Stimulated activated CD4-positive, alpha-beta T cell treated with anti-CD3 and anti-CD28 coated beads, Interleukin-12 subunit alpha, Interleukin-12 subunit beta, amount 100 ng/mL, for 24 hours (primary cell): ENCODE data around the gene GPSM1.

Source experiments
- DNase-seq, 2 experiments: peaks; one replicate each; pipeline ENCODE4 v3.0.0-alpha.2; 2020; ENCODE audit warnings: low read depth in 2 of 2

Gene GPSM1

DNA sequence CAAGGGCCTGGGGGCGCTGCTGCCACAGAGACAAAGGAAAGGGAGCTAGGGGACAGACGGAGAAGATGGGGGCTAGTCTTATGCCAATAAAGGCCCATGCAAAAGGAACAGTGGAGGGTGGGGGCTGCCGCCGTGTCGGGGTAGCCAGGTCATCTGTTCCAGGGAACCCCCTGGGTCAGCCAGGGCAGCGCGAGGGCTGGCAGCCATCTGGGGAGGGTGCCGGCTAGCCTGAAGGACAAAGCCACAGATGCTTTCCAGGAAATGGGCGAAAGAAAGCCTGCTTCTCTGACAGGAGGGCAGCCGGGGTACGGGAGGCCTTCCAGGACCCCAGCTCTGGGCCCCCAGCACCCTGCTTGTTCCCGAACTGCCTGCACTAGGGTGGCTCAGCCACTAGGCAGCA lies 47.8 kb downstream of the GPSM1 start:
- DNase-seq = no peak

DNA sequence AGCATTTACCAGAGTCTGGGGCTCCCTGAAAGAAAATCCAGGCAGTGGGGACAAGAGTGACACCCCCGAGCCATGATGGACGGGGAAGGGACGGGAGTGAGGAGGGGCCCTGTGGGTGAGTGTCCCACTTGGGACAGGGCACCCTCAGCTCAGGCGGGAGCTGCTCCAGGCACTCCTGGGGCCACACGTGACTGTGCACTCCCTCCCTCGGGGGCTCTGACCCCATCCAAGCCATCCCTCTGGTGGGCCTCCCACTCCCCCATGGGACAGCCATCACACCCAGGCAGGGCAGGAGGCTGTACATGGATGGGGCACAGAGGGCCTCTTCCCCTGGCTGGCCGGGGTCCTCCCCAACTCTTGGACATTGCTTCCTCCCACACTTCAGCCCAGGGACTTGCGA lies 49.1 kb downstream of the GPSM1 start:
- DNase-seq = no peak

DNA sequence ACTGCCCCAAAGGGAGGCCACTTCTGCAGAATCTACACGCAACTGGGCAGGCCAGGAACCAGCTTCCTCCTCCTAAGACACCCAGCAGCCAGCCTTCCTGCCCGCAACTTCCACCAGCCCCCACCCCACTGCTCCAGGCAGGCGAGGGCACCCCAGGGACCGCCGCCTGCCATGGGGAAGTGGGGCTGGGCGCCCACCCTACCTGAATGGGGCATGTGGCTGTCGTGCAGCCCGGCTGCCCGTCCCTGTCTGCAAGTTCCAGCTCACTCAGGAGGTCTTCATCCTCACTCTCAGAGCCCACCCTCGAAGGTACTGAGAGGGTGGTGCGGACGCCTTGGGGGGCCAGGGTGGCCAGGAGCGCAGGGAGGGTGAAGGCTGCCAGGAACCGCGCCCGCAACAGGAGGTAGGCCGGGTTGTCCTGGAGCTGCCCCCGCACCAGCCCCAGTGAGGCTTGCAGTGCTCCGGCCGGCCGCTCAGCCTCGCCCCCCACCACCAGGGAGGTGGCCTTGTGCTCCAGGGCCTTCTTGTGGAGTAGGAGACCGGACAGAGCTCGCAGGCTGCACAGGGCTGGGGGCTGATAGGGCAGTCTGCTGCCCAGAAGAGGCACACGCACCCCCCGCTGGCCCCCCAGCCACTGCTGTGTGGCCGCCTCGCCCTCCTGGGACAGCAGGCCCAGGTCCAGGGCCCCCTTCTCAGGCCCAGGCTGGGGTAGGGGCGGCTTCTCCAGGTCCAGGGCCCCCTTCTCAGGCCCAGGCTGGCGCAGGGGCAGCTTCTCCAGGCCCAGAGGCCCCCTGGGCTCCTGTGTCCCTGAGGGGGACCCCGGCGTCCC lies 50.2 kb downstream of the GPSM1 start:
- no peak for DNase-seq

DNA sequence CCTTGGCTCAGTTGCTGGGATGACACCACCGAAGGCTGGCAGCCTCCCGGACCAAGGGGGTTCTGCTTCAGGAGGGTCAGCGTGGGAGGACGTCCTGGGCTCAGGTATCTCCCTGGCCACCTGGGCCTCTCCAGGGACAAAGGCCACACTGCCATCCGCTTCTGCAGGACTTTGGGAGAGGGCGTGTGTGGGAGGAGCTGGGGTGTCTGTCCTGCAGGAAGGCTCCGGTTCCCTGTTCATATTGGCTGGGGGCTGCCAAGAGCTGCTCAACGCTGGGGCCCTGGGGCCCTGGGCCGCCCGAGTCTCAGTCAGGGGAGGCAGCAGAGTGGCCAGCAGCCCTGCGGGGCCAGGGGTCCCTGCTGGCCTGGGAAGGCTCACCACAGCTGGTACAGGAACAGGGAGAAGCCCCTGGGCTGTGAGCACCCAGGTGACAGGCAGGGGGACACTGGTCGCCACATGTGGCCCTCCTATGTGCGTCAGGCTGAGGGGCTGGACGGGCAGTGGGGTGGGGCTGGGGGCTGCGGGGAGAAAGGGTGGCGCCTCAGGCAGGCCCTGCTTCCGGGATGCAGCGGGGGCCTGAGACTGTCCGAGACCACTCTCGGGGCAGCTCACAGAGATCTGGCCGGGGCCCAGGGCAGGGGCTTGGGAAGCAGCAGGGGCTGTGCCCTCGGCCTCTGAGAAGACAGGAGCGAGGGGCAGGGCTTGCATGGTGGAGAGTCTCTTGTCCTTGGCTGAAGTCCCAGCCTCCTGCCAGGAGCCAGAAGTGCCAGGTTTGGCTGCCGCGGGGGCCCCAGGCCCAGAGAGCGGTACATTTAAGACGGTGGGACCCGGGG lies 51.0 kb downstream of the GPSM1 start:
- no peak for DNase-seq

DNA sequence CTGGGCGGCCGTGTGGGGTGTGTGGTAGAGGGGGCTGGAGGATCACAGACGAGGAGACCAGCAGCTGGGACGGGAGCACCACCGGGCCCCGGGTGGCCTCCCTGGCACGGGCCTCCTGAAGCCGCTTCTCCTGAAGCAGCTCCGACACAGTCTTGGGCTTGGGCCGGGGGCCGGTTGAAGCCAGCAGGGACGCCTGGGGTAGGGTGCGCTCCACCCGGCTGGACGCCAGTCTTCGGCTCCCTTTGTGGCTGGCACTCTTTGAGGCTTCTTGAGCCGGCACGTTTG lies 51.6 kb downstream of the GPSM1 start:
- no peak for DNase-seq

DNA sequence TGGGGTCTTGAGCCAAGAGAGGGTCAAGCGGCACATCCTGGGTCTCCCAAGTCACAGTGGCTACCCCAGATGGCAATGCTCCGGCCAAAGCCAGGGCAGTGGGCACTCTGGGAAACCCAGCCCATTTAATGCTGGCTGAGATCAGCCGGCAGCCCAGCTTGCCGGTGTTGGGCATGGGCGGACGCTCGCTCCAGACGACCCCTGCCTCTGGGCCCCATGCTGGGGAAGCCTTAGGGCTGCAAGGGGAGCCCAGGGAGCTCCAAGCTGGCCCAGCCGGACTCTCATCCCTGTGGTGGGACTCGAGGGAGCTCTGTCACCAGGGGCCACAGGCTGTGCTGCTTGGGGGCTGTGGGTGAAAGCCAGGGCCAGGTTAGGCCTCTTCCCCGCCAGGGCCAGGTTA lies 52.1 kb downstream of the GPSM1 start:
- no peak for DNase-seq

DNA sequence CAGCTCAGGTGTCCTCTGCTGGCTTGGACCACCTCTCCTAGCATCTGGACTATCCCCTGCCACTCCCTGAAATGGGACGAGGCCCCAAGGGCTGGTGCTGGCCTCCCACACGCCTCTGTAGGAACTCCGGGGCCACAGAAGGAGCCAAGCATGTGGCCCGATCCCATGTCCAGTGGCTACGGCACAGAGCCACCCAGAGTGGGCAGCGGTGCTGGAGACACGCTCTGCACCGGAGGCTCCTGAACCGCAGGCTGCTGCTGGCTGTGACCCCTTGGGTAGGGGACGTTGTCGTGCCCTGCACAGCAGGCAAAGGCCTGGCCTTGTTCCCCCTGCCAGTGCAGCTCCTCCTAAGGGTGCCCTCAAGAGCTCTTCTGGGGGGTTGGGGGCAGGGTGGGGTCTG lies 52.6 kb downstream of the GPSM1 start:
- DNase-seq = no peak

DNA sequence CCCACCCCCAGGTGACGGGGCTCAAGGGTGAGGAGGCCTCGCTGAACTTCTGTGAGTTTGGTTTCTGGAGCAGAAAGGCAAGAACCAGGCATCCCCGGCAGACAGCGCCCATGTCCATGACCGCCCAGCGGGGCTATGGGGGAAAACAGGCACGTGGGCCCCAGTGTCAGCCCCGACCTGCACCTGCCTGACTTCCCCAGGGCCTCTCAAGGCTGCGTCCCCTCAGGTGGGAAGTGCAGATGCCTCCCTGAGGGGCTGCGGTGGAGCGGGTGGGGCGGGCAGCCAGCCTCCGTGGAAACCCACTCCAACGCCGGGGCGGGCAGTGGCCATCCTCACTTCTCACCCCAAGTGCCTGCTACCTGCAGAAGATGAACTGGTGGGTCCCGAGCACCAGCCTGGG lies 53.0 kb downstream of the GPSM1 start:
- no peak for DNase-seq

DNA sequence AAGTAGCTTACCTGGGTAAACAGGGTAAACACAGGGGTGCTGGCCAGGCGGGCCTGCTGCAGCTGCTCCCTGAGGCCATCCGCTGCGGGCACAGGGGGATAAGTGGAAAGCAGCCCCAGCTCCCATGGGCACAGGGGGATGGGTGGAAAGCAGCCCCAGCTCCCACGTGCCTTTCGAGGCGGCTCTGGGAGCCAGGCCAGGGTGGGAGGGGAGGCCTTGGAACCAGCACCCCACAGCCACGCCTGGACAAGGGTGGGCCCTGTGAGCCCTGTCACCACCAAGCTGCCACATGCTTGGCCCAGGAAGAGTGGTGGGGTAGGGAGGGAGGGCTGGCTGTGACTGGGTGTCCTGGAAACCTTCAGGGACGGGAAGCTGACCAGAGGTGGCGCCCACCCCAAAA lies 54.0 kb downstream of the GPSM1 start:
- no peak for DNase-seq

DNA sequence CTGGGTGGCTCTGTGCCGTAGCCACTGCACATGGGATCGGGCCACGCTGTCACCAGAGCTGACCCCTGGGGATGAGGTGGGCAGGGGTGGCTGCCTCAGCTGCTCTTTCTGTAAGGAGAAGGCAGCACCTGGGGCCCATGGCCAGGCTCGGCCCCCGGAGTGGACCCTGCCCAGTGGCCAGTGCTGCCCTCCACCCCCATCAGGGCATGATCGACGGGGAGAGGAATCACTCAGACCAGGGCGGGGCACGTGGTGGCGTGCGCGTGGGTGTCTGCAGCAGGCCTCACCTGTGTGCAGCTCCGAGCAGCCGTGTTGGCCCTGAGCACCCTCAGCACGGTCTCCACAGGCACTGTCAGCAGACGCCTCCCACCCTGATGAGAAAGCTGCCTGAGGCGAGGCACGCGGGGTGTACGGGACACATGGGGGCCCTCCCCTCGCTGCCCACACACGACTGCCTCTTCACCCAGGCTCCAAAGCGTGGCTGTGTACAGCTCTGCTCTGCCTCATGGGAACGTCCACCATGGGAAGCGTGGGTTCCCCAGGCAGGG lies 54.7 kb downstream of the GPSM1 start:
- no peak for DNase-seq

DNA sequence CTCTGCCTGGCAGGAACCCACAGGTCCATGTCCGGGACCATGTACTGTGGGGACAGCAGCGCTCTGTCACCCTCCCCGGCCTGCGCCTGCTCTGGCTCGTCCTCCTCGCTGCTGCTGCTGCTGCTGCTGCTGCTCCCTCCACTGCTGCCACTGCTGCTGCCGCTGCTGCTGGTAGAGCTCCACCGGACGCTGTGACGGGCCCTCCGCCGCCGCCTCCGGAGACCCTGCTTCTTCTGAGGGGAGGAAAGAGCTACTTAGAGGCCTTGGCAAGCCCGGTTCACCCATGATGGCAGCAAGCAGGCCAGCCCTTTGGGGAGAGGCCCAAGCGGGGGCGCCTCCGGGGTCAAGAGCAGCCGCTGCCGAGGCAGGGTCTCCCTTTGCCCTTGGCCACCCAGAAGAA lies 56.1 kb downstream of the GPSM1 start:
- DNase-seq = no peak

DNA sequence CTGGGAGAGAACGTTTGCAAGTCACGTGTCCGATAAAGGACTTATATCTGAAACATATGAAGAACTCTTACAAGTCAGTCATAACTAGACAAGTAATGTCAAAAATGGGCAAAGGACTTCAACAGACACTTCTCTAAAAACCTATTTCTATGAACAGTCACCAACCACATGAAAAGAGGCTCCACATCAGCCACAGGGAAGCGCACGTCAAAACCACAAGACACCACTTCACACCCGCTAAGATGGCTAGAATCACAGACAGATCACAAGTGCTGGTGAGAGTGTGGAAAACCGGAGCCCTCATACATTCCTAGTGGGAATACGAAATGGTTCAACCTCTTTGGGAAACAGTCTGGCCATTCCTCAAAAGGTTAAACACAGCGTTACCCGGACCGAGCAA lies 57.7 kb downstream of the GPSM1 start:
- DNase-seq = no peak

DNA sequence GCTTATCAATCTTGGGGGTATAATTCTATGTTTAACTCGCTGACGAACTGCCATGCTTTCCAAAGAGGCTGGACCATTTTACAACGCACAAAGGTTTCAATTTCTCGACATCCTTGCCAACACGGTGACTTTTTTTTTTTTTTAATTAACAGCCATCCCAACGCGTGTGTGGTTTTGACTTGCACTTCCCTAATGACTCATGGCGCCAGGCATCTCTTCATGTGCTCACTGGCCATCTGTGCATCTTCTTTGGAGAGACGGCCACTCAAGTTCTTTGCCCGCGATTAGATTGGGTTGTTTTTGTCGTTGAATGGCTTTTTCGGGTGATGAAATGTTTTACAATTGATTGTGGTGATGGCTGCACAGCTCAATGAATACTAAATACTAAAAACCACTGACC lies 58.7 kb downstream of the GPSM1 start:
- DNase-seq = no peak

DNA sequence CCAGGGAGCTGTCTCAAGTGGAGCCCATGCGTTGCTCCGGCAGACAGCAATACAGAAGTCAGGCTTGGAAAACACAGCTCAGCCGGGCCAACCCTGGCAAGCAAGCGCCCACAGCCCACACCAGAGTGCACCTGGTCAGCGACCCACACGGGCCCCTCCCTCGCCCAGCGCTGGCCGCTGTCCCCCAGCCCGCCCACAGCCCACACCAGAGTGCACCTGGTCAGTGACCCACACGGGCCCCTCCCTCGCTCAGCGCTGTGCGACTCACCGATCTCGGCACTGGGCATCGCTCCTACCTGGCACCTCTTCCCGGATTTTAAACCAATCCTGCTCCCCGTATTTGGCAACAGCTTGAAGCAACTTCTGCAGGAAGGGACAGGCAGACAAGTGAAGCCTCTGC lies 59.9 kb downstream of the GPSM1 start:
- no peak for DNase-seq

DNA sequence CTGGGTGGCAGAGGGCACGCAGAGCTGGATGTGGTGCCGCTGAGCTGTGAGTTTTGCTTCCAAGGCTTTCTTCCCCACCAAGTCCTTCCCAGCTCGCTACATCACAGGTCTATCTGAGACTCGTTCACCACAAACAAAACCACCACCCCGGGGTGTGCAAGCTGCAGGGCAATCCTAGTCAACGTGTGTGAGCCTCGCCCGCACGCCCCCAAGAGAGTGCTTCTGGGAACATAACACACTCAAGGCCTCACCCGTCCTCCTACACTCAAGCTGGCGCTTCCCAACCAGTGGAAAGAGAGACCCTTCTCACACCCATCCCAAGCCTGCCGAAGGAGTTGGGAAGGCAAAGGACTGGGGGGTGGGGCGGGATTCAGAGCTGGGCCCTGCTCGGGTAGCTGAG lies 62.1 kb downstream of the GPSM1 start:
- no peak for DNase-seq

DNA sequence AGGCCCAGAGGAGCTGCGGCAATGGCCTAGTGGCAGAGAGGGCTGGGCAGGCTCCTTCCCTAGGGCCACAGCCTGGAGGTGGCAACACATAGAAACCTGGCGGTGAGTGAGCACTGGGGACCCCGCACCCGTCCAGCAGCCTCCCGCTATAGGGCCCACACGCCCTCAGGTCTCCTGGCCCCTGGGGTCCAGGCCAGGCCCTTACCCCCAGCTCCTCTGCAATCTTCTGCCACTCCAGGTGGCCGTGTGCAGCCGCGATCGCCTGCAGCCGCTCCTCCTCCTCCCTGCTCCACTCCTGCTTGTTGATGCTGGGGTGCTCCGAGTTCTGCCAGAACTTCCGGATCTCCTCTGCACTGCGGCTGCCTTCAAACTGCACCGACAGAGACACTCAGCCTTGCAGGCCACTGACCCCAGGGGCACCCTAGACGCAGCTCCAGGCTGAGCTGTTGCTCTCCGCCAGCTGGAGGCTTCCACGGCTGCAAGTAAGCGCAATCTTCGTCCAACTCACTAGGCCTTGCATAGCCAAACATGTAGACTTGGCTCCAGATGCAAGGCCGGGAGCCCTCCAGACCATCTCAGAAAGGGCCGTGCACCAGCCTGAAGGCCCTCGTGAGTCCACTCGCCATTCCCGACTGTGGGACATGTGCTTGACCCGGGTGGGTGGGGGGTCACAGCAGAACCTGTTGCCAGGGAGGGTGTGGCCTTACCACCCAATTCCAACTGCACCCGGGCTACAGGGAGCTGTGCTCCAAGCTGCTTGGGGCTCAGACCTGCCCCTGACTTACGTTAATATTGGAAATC lies 64.6 kb downstream of the GPSM1 start:
- DNase-seq = no peak

DNA sequence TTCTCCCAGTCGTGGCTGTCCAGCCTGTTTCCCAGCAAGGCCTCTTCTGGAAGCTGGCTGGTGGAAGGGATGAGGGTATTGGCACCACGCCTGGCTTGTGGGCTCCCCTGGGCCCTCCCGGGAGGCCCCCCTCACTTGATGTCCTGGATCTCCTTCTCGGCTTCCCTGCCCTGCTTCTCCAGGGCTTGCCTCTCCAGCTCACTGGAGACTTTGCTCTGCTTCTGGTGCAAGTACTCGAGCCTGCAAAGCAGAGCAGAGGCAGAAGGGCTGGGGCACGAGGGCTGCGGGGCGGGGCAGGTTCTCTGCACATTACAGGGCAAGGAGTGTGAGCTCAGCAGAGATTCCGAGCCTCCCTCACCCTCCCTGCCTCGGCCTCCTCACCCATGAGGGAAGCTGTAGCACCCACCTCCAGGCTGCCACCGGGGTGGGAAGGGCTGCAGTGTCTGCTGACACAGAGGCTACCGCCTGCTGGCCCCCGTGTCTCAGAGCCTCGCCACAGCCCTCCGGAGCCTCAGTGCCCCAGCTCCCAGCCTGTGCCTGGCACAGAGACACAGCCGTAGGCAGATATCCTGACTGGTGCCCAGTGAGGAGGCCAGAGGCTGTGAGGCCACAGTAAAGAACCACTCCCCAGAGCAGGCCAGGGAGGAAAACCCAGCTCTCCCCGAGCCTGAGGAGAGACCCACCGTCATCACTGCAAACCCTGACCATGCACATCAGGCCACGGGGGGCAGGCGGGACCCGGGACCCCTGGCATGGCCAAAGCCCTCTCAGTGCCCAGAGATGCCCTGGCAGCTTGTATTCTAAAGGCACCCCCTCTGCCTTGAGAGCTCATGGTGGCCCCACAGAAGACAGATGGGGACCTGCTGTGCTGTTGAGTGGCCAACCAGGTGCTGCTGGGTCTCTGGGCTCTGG lies 65.5 kb downstream of the GPSM1 start:
- no peak for DNase-seq

DNA sequence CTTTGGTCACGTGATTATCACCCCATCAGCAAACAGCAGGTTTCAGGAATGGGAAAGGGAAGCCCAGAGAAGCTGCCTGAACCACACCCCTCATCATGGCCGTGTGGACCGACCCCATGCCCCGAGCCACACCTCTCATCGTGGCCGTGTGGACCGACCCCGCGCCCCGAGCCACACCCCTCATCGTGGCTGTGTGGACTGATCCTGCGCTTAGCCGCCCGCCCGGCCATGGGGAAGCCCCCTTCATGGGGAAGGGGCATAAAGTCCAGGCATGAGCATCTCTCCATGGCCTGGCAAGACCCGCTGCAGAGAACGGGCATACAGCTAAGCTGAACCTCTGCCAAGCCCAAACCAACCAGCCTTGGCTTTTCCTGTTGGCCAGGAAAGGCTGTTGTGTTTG lies 66.2 kb downstream of the GPSM1 start:
- DNase-seq = no peak

DNA sequence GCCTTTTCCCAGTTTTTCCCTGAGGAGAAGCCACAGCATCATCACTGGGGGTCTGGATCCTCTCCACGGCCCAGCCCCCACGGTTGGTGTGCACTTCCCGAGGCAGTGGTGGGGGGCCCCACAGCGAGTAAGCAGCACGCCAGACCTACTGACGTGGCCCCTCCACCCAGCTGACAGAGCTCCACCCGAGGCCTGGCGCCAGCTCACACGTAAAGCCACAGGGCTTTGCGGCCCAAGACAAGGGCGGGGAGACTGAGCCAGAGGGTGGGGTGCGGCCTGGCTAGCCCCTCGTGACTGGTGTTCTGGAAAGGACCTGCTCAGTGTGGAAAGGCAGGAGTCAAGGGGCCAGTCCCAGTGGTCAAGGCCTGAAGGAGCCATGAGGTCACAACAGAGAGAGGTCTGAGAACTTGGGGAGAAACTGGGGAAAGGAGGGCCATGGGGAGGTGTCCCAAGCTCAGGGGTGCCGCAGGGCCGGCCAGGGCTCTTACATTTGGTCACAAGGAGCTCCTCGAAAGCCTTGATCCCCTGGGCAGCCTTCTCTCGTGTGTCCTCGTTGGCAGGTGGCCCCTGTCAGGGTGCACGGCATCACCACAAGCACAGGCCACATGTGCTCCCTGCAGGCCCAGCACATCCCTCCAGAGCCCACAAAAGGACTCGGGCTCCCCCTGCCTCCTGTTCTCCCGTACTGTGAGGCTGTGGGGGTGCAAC lies 67.1 kb downstream of the GPSM1 start:
- no peak for DNase-seq

DNA sequence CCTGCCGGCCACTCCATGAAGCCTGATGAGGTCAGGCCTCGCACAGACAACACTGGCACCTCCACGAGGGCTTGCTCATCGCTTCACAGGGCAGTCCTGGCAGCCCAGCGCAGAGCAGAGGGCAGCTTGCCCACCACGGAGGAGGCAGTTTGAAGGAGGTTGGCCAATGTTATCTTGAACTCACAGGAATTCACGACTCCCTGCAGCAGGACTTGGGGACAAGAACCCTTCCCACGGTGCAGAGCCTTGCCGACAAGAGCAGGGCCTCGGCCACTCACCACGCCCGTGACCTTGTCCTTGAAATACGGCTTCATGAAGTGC lies 67.6 kb downstream of the GPSM1 start:
- no peak for DNase-seq
